Ramos (cell line): ENCODE data around the gene CEBPZOS.

Source experiments
- in situ Hi-C: fragments of 300-500 bp; cut with MboI; formaldehyde crosslinking; loops from one replicate; pipeline ENCODE4 v1.14.3; 2022; ENCODE audit warnings: low sequenced_read_pairs; ENCODE audit not compliant: unreplicated experiment

The CEBPZOS gene

GRCh38 chr2:37196320-37197195, at the start of gene CEBPZOS:
TSS of gene CEBPZOS (plus strand) at chr2:37196496. CDS start at chr2:37199705, 3,209 bp downstream.
- in situ Hi-C loops: loop anchor here (25.0 kb wide), 1 partner anchor 691 kb away; no protein-coding TSS in a partner anchor

GRCh38 chr2:37148325-37148724, 48.0 kb upstream of the CEBPZOS start:
- in situ Hi-C loops: no loop called here

GRCh38 chr2:37149626-37150322, 46.5 kb upstream of the CEBPZOS start:
- in situ Hi-C loops: loop anchor here (25.0 kb wide), 1 partner anchor 388 kb away; no protein-coding TSS in a partner anchor

- in situ Hi-C loops: loop anchor here (25.0 kb wide), 1 partner anchor 384 kb away; no protein-coding TSS in a partner anchor
These were observed 43.1 kb upstream of the CEBPZOS start for GRCh38 chr2:37153224-37153623.

GRCh38 chr2:37154785-37155184, 41.5 kb upstream of the CEBPZOS start:
- in situ Hi-C loops: loop anchor here (25.0 kb wide), 1 partner anchor 383 kb away; no protein-coding TSS in a partner anchor

- in situ Hi-C loops: loop anchor here (25.0 kb wide), 1 partner anchor 381 kb away; no protein-coding TSS in a partner anchor
These were observed 40.0 kb upstream of the CEBPZOS start for GRCh38 chr2:37156071-37156856.

- in situ Hi-C loops: loop anchor here (25.0 kb wide), 1 partner anchor 380 kb away; no protein-coding TSS in a partner anchor
These were observed 39.2 kb upstream of the CEBPZOS start, which contains the start of gene EIF2AK2 for GRCh38 chr2:37156857-37157714. TSS of gene EIF2AK2 (minus strand) at chr2:37156980. CDS start at chr2:37147806, 9,174 bp downstream.

- in situ Hi-C loops: loop anchor here (25.0 kb wide), 1 partner anchor 373 kb away; no protein-coding TSS in a partner anchor
These were observed 31.5 kb upstream of the CEBPZOS start for GRCh38 chr2:37164757-37165156.

GRCh38 chr2:37167636-37168180, 28.6 kb upstream of the CEBPZOS start:
- in situ Hi-C loops: loop anchor here (25.0 kb wide), 1 partner anchor 370 kb away; no protein-coding TSS in a partner anchor

GRCh38 chr2:37168217-37168981, 27.9 kb upstream of the CEBPZOS start:
- in situ Hi-C loops: loop anchor here (25.0 kb wide), 1 partner anchor 369 kb away; no protein-coding TSS in a partner anchor

- in situ Hi-C loops: loop anchor here (25.0 kb wide), 1 partner anchor 366 kb away; no protein-coding TSS in a partner anchor
These were observed 24.7 kb upstream of the CEBPZOS start for GRCh38 chr2:37171624-37171950.

- in situ Hi-C loops: loop anchor here (25.0 kb wide), 1 partner anchor 364 kb away; no protein-coding TSS in a partner anchor
These were observed 22.6 kb upstream of the CEBPZOS start for GRCh38 chr2:37173741-37174140.

- in situ Hi-C loops: loop anchor here (25.0 kb wide), 1 partner anchor 707 kb away; no protein-coding TSS in a partner anchor
These were observed 16.2 kb upstream of the CEBPZOS start for GRCh38 chr2:37180006-37180639.

GRCh38 chr2:37180640-37181039, 15.7 kb upstream of the CEBPZOS start:
- in situ Hi-C loops: loop anchor here (25.0 kb wide), 1 partner anchor 707 kb away; no protein-coding TSS in a partner anchor

GRCh38 chr2:37181726-37182684, 14.3 kb upstream of the CEBPZOS start:
- in situ Hi-C loops: loop anchor here (25.0 kb wide), 1 partner anchor 705 kb away; no protein-coding TSS in a partner anchor

- in situ Hi-C loops: loop anchor here (25.0 kb wide), 1 partner anchor 699 kb away; no protein-coding TSS in a partner anchor
These were observed 7.7 kb upstream of the CEBPZOS start, which contains the start of gene SULT6B1 for GRCh38 chr2:37188570-37188969. TSS of gene SULT6B1 (minus strand) at chr2:37188670. CDS start at chr2:37188640, 30 bp downstream.
